Transverse colon (tissue), 4 donors: ENCODE measurements around the gene MS4A2. TPM values are rescaled to one million over a fixed set of nuclear protein-coding genes. Genes with fewer than 3 reads are reported as not detected.

ENCODE experiments used
- DNase-seq: peaks from one replicate; pipeline ENCODE4 v3.0.0-alpha.2; 2019
- H3K27ac ChIP-seq, 4 donors: fragments of 200-600 bp; sonication (generic); 2 replicates each; pipeline ENCODE4 v1.5.1; 2016 to 2018; ENCODE audit warnings: inconsistent platforms in 4 of 4
- H3K27me3 ChIP-seq: fragments of 200-600 bp; sonication (generic); 2 replicates; pipeline ENCODE4 v1.5.1; 2017; ENCODE audit warnings: inconsistent platforms
- H3K36me3 ChIP-seq, 4 donors: fragments of 200-600 bp; sonication (generic); 2 replicates each; pipeline ENCODE4 v1.5.1; 2017 to 2019; ENCODE audit warnings: inconsistent platforms in 4 of 4
- H3K4me1 ChIP-seq, 4 donors: fragments of 200-600 bp; sonication (generic); 2 replicates each; pipeline ENCODE4 v1.5.1; 2017 to 2020; ENCODE audit warnings: inconsistent platforms in 4 of 4
- H3K4me3 ChIP-seq, 4 donors: fragments of 200-600 bp; sonication (generic); 1 replicate in 1 of 4; 2 replicates in 3 of 4; pipeline versions ENCODE4 v1.5.1 to v1.6.1; 2017 to 2019; ENCODE audit warnings: inconsistent platforms in 4 of 4
- H3K9me3 ChIP-seq, 2 donors: fragments of 200-600 bp; sonication (generic); 2 replicates each; pipeline ENCODE4 v1.5.1; 2017 to 2019; ENCODE audit warnings: inconsistent platforms in 2 of 2
- CTCF ChIP-seq, 5 experiments: fragments of 200-600 bp in 3 of 5; fragments of 450-650 bp in 2 of 5; sonication (generic) in 3 of 5; IDR thresholded peaks; 1 replicate in 2 of 5; 2 replicates in 3 of 5; pipeline ENCODE4 v1.5.1; 2016 to 2017; ENCODE audit warnings: antibody characterized with exemption in 5 of 5, inconsistent platforms in 3 of 5, mild to moderate bottlenecking in 2 of 5, moderate library complexity in 1 of 5
- EP300 ChIP-seq: sonication (generic); formaldehyde crosslinking; IDR thresholded peaks from one replicate; pipeline ENCODE4 v1.6.1; 2017; ENCODE audit warnings: antibody characterized with exemption, low read depth
- POLR2A ChIP-seq: fragments of 450-650 bp; IDR thresholded peaks from one replicate; pipeline ENCODE4 v1.6.1; 2016; ENCODE audit warnings: antibody characterized with exemption, mild to moderate bottlenecking, moderate library complexity
- POLR2AphosphoS5 ChIP-seq, 3 donors: sonication (generic); formaldehyde crosslinking; IDR thresholded peaks; one replicate each; pipeline ENCODE4 v1.6.1; 2016; ENCODE audit warnings: antibody characterized with exemption in 3 of 3
- WGBS, 2 donors: methylation state at CpG; one replicate each; pipeline ENCODE4 v1.1.5; 2018; ENCODE audit warnings: low coverage in 1 of 2; 5-methylcytosine and 5-hydroxymethylcytosine counted together
- in situ Hi-C, 4 donors: fragments of 200-750 bp; cut with MboI; loops; one replicate each; pipeline versions ENCODE4 v1.15.0 to v1.15.1; 2017; ENCODE audit warnings: low sequenced_read_pairs in 3 of 4, low pct_ligation_motif_present in 1 of 4, low pct_unique_long_range_greater_than_20kb in 1 of 4
- intact Hi-C: fragments of 100-400 bp; cut with DNase I; formaldehyde crosslinking; loops from one replicate; pipeline ENCODE4 v1.15.1; 2023; ENCODE audit warnings: low total_unique reads
- total RNA-seq, 4 donors: library from RNA; depleted of rRNA; stranded (reverse); fragments of >200 nt; gene quantifications; one replicate each; pipeline ENCODE4 v1.1.0, GENCODE V29; 2016

Gene MS4A2
- total RNA-seq, 4 donors from 2014 or later = 0.14 to 2.2 TPM; not detected in 2

GRCh38 chr11:60111793-60112192 is 23.3 kb downstream of the MS4A2 start:
- in situ Hi-C loops = no loop called here
- no peak overlapping the region for H3K27ac ChIP-seq
- H3K36me3 ChIP-seq = no peaks in the 10 kb centered on the region
- WGBS, 2 donors = 66 to 75% methylated on average over 1 to 2 of the region's 2 CpGs
- H3K9me3 ChIP-seq = no peaks in the 10 kb centered on the region
- no peak overlapping the region for H3K4me3 ChIP-seq
- peaks cover 0 to 10% (median 6%) of the 10 kb centered on the region in 4 donors for H3K4me1 ChIP-seq
- TF ChIP-seq CTCF (IDR thresholded peaks at IDR 0.05) = no peak
- no peak for TF ChIP-seq POLR2A
- TF ChIP-seq EP300 = no peak
- no peak for TF ChIP-seq POLR2AphosphoS5 (IDR thresholded peaks at IDR 0.05)
- no peak for DNase-seq
- intact Hi-C loops = no loop called here
- H3K27me3 ChIP-seq = no peaks in the 10 kb centered on the region

- Histone ChIP-seq H3K4me3 (no peak overlapping the region), H3K36me3 (no peaks in the 10 kb centered on the region), H3K4me1 (no peaks in the 10 kb centered on the region), H3K9me3 (no peaks in the 10 kb centered on the region), H3K27me3 (no peaks in the 10 kb centered on the region), H3K27ac (no peak overlapping the region)
- TF ChIP-seq CTCF (IDR thresholded peaks at IDR 0.05) (no peak), POLR2A (no peak)
- in situ Hi-C loops = no loop called here
- no peak for DNase-seq
- intact Hi-C loops = no loop called here
Measured at GRCh38 chr11:60116996-60117790, 28.7 kb downstream of the MS4A2 start.

GRCh38 chr11:60118338-60118737 is 29.9 kb downstream of the MS4A2 start:
- 69% methylated on average over 2 of the region's 2 CpGs for WGBS, 2 donors
- intact Hi-C loops (no loop called here), in situ Hi-C loops (no loop called here)
- Histone ChIP-seq H3K27ac (no peak overlapping the region), H3K4me3 (no peak overlapping the region), H3K36me3 (no peaks in the 10 kb centered on the region), H3K4me1 (no peaks in the 10 kb centered on the region), H3K27me3 (no peaks in the 10 kb centered on the region), H3K9me3 (no peaks in the 10 kb centered on the region)
- TF ChIP-seq CTCF (IDR thresholded peaks at IDR 0.05) (no peak), EP300 (no peak), POLR2A (no peak), POLR2AphosphoS5 (IDR thresholded peaks at IDR 0.05) (no peak)
- no peak for DNase-seq

- 59 to 61% methylated on average over 2 of the region's 2 CpGs for WGBS, 2 donors
Measured at GRCh38 chr11:60119710-60120109, 31.2 kb downstream of the MS4A2 start.

More at GRCh38 chr11:60119710-60120109, 31.2 kb downstream of the MS4A2 start:
- H3K36me3 ChIP-seq = no peaks in the 10 kb centered on the region
- no peaks in the 10 kb centered on the region for H3K27me3 ChIP-seq
- H3K9me3 ChIP-seq = no peaks in the 10 kb centered on the region
- H3K4me3 ChIP-seq = no peak overlapping the region
- DNase-seq = no peak
- in situ Hi-C loops (no loop called here), intact Hi-C loops (no loop called here)
- TF ChIP-seq POLR2A = no peak
- no peak for TF ChIP-seq EP300
- TF ChIP-seq CTCF (IDR thresholded peaks at IDR 0.05) = no peak
- TF ChIP-seq POLR2AphosphoS5 (IDR thresholded peaks at IDR 0.05) = no peak
- no peaks in the 10 kb centered on the region for H3K4me1 ChIP-seq
- H3K27ac ChIP-seq = no peak overlapping the region
